HG03558 (cell line): ENCODE results near the gene SDK1.
"Not testable (repeated sequence)": the region's sequence is repeated elsewhere in the genome, so short reads cannot be mapped to it uniquely, and the experiment has no call there.

ENCODE experiments used
- ATAC-seq: cut with Tn5 transposase; IDR thresholded peaks from one replicate; pipeline ENCODE4 v1.9.1; 2021; ENCODE audit warnings: moderate number of reproducible peaks; ENCODE audit not compliant: unreplicated experiment; ENCODE audit errors: extremely low read depth

SDK1 gene

GRCh38 chr7:3573151-3573550, 272.1 kb downstream of the SDK1 start:
- no peak for ATAC-seq

DNA sequence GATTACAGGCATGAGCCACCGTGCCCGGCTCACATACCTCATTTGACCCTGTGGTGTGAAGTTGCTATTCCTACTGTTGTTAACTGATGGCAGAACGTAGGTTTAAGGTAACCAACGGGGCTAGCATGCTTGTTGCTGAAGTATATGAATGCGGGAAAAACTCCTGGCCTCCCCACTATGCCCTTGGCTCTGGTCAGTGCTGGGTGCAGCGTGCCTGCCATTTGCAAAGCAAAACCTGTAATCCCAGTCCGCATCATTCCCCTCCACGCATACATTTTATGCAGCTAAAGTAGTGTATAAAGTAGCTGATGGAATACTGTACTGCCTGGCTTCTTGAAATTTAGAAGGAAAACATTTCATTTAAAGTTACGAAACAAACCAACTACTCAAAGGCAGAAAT, 273.3 kb downstream of the SDK1 start:
- no peak for ATAC-seq

GRCh38 chr7:3575753-3576531, 274.9 kb downstream of the SDK1 start:
- no peak for ATAC-seq

GRCh38 chr7:3578399-3578798, 277.3 kb downstream of the SDK1 start:
- no peak for ATAC-seq

DNA sequence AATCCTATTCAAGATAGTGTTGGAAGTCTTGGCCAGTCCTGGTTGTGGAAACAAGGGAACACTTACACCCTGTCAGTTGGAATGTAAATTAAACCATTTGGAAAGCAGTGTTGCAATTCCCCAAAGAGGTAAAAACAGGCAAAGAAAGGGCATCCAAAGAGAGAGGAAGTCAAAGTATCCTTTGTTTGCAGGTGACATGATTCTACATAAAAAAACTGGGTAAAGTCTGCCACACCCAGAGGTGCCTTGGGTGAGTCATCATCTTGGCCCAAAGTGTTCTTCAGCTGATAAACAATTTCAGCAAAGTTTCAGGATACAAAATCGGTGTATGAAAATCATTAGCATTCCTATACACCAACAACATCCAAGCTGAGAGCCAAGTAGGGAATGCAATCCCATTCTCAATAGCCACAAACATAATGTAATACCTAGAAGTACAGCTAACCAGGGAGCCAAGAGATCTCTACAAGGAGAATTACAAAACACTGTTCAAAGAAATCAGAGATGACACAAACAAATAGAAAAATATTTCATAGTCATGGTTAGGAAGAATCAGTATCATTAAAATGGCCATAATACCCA, 278.7 kb downstream of the SDK1 start:
- ATAC-seq, result no peak

DNA sequence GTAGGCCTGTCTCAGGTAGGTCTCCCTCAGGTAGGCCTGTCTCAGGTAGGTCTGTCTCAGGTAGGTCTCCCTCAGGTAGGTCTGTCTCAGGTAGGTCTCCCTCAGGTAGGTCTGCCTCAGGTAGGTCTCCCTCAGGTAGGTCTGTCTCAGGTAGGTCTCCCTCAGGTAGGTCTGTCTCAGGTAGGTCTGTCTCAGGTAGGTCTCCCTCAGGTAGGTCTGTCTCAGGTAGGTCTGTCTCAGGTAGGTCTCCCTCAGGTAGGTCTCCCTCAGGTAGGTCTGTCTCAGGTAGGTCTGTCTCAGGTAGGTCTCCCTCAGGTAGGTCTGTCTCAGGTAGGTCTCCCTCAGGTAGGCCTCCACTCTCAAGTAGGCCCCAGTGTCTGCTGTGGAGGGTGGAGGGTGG, 281.1 kb downstream of the SDK1 start:
- not testable (repeated sequence) for ATAC-seq

GRCh38 chr7:3585826-3586225, 284.8 kb downstream of the SDK1 start:
- ATAC-seq, result no peak

DNA sequence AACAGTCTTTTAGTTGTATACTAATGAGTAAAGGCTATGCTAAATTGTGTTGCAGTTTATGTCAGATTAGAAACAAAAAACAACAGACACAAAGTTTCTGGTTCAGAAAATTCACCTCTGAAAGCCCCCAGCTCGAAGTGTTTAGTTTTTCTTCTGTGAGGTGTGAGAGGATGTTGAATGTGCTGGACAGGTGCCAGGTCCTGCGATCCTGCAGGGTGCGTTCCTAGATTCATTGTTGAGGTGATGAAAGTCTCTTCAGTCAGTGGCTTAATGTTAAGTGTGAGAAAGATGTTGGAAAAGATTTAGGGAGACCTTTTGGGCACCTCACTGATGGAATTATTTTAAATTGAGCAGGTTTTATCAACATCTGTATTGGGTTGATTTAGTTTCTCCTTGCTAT, 287.3 kb downstream of the SDK1 start:
- ATAC-seq, result no peak

GRCh38 chr7:3589752-3590151, 288.7 kb downstream of the SDK1 start:
- ATAC-seq, result no peak

DNA sequence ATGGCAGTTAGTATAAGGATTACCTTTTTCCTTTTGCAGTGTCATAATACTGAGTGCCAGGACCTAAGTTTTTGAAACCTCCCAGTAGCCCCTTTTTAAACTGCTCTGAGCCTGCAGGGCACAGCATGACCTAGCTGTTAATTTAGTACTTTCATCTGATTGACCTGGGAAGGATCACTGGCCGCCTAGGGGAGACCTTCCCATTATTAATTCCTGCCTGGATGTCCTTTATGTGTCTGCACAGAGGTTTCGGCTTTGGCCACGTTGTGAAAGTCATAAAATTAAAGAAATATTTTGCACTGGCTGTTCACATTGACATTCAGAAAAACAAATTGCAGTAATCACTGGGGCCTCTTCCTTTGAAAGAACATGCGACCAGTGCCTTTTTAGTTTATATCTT, 290.2 kb downstream of the SDK1 start:
- ATAC-seq, result no peak

DNA sequence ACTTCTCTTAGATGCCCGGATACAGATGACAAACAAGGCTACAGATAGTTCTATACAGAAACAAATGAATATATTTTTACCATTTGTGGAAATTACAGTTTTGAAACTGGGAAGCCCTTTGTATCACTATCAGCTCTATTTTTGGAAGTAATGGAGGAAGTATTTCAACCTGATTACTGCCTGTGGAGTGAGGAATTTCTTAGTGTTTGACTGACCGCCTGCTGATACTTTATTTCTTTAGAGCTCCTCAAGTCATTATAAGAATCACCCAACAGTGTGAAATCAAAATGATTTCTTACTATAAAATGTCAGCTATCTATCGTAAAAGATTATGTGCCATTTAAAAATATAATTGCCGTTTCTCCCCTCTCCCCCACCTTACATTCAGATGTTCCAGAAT, 290.9 kb downstream of the SDK1 start:
- no peak for ATAC-seq

GRCh38 chr7:3592401-3593134, 291.5 kb downstream of the SDK1 start:
- ATAC-seq, result no peak

- ATAC-seq, result no peak
Observed at GRCh38 chr7:3594901-3595300, 293.8 kb downstream of the SDK1 start.

DNA sequence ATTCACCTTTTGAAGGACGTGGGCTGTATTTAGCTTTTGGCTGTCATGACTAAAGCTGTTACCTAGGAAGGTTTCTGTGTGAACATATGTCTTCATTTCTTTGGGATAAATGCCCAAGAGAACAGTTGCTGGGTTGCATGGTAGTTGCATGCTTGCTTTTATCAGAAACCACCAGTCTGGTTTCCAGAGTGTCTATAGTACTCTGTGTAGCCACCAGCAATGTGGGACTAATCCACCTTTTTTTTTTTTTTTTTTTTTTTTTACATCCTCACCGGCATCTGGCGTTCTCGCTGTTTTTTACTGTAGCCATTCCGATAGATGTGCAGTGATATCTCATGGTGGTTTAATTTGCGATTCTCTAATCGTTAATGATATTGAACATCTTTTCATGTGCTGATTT, 297.8 kb downstream of the SDK1 start:
- ATAC-seq, result no peak

DNA sequence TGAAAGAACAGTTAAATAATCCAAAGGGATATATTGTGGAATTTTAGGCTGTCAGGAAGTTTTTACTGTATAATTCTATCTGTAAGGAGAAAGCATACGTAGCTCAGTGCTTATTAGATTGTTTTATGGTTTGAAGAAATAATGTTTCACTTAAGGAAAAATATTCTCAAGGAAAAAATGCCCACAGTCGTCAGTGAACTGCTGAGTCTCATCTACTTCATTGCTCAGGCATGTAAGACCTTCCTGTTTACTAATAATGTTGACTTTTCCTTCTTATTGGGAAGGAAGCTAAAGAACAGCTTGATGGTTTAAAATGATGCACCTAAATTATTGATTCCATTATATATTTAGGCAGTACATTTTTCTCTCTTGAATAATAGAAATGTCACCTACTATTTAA, 304.2 kb downstream of the SDK1 start:
- no peak for ATAC-seq

GRCh38 chr7:3606436-3606835, 305.4 kb downstream of the SDK1 start:
- ATAC-seq, result no peak

- no peak for ATAC-seq
Observed at GRCh38 chr7:3607847-3608246, 306.8 kb downstream of the SDK1 start.

- ATAC-seq, result no peak
Observed at GRCh38 chr7:3616306-3616705, 315.3 kb downstream of the SDK1 start.

- ATAC-seq, result no peak
Observed at GRCh38 chr7:3630081-3630480, 329.0 kb downstream of the SDK1 start.

- ATAC-seq, result no peak
Observed at GRCh38 chr7:3634396-3634795, 333.3 kb downstream of the SDK1 start.

DNA sequence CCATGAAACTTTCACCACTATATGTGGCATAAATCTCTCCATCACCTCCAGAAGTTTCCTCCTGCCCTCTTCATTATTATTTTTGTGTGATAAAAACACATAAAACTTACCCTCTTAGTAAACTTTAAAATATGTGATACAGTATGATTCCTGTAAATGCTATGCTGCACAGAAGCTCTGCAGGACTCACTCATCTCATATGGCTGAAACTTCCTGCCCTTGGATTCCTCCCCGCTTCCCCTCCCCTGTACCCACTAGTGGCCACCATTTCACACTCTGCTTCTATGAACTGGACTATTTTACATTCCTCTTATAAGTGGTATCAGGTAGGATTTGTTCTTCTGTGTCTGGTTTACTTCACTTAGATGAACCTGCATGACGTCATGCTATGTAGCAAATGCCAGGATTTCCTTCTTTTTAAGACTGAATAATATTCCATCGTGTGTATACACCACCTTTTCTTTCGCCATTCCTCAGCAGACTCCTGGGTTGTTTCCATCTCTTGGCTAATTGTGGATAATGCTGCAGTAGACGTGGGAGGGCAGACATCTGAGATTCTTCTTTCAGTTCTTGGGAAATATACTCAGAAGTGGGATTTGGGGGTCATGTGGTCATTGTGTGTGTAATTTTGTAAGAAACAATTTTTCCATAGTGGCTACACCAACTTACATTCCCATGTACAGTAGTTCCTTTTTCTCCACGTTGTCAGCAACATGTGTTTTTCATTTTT, 335.2 kb downstream of the SDK1 start:
- ATAC-seq, result no peak
